ACC112 (cell line): Measurements from ENCODE around the gene MAP2K4.

ENCODE experiments used
- H2AFZ ChIP-seq: fragments of 200-600 bp; sonication (generic); one replicate; pipeline ENCODE4 v1.6.0; 2017; ENCODE audit warnings: antibody characterized with exemption, low read length; ENCODE audit not compliant: unreplicated experiment
- H3K27ac ChIP-seq: fragments of 200-600 bp; sonication (generic); 2 replicates; pipeline ENCODE4 v1.5.1; 2014; ENCODE audit warnings: low read depth, mild to moderate bottlenecking, antibody characterized with exemption, low read length, moderate library complexity
- H3K27me3 ChIP-seq: fragments of 200-600 bp; sonication (generic); 2 replicates; pipeline ENCODE4 v1.6.1; 2014; ENCODE audit warnings: mild to moderate bottlenecking, antibody characterized with exemption, low read length, moderate library complexity, mixed read lengths; ENCODE audit not compliant: insufficient read depth
- H3K36me3 ChIP-seq: fragments of 200-600 bp; sonication (generic); 2 replicates; pipeline ENCODE4 v1.6.1; 2016; ENCODE audit warnings: mild to moderate bottlenecking, antibody characterized with exemption, low read length, moderate library complexity, mixed read lengths; ENCODE audit not compliant: insufficient read depth
- H3K4me1 ChIP-seq: fragments of 200-600 bp; sonication (generic); one replicate; pipeline ENCODE4 v1.6.1; 2016; ENCODE audit warnings: low read length, mixed read lengths; ENCODE audit not compliant: insufficient read depth, unreplicated experiment, control insufficient read depth
- H3K4me3 ChIP-seq: fragments of 200-600 bp; sonication (generic); 2 replicates; pipeline ENCODE4 v1.5.1; 2014; ENCODE audit warnings: mild to moderate bottlenecking, low read depth, low read length
- H3K79me2 ChIP-seq: fragments of 200-600 bp; sonication (generic); one replicate; pipeline ENCODE4 v1.6.0; 2016; ENCODE audit warnings: low read length; ENCODE audit not compliant: control insufficient read depth, unreplicated experiment, insufficient read depth

MAP2K4 gene

GRCh38 chr17:12110906-12111305 lies 90.2 kb downstream of the MAP2K4 start:
- Histone ChIP-seq H3K4me1 (peaks cover 23% of the 10 kb centered on the region), H3K27ac (no peak overlapping the region), H3K27me3 (no peaks in the 10 kb centered on the region), H2AFZ (no peak overlapping the region), H3K36me3 (peaks cover 28% of the 10 kb centered on the region), H3K4me3 (no peak overlapping the region), H3K79me2 (no peaks in the 10 kb centered on the region)

- Histone ChIP-seq H3K4me3 (no peak overlapping the region), H3K79me2 (no peaks in the 10 kb centered on the region), H2AFZ (no peak overlapping the region), H3K27me3 (no peaks in the 10 kb centered on the region), H3K27ac (no peak overlapping the region), H3K36me3 (peaks cover 33% of the 10 kb centered on the region), H3K4me1 (peaks cover 4% of the 10 kb centered on the region)
Observed at GRCh38 chr17:12113156-12113555, 92.5 kb downstream of the MAP2K4 start.

- H3K79me2 ChIP-seq, result no peaks in the 10 kb centered on the region
- H3K4me3 ChIP-seq, result no peak overlapping the region
- peaks cover 33% of the 10 kb centered on the region for H3K36me3 ChIP-seq
- H3K27me3 ChIP-seq, result no peaks in the 10 kb centered on the region
- no peak overlapping the region for H2AFZ ChIP-seq
- H3K27ac ChIP-seq, result no peak overlapping the region
- H3K4me1 ChIP-seq, result no peaks in the 10 kb centered on the region
Observed at GRCh38 chr17:12114686-12115418, 94.2 kb downstream of the MAP2K4 start.

GRCh38 chr17:12116143-12116542 lies 95.5 kb downstream of the MAP2K4 start:
- Histone ChIP-seq H2AFZ (no peak overlapping the region), H3K36me3 (peaks cover 33% of the 10 kb centered on the region), H3K79me2 (no peaks in the 10 kb centered on the region), H3K4me3 (no peak overlapping the region), H3K27ac (no peak overlapping the region), H3K4me1 (no peaks in the 10 kb centered on the region), H3K27me3 (no peaks in the 10 kb centered on the region)

GRCh38 chr17:12118617-12119016 lies 97.9 kb downstream of the MAP2K4 start:
- peaks cover 21% of the 10 kb centered on the region for H3K36me3 ChIP-seq
- no peak overlapping the region for H2AFZ ChIP-seq
- peaks cover 3% of the 10 kb centered on the region for H3K4me1 ChIP-seq
- no peaks in the 10 kb centered on the region for H3K27me3 ChIP-seq
- H3K27ac ChIP-seq, result no peak overlapping the region
- no peak overlapping the region for H3K4me3 ChIP-seq
- H3K79me2 ChIP-seq, result no peaks in the 10 kb centered on the region

- no peak overlapping the region for H2AFZ ChIP-seq
- no peaks in the 10 kb centered on the region for H3K79me2 ChIP-seq
- no peak overlapping the region for H3K27ac ChIP-seq
- peaks cover 15% of the 10 kb centered on the region for H3K36me3 ChIP-seq
- H3K4me1 ChIP-seq, result peaks cover 3% of the 10 kb centered on the region
- H3K27me3 ChIP-seq, result no peaks in the 10 kb centered on the region
- no peak overlapping the region; the same call in 1 of the 2 replicates for H3K4me3 ChIP-seq
Observed at GRCh38 chr17:12122075-12122474, 101.4 kb downstream of the MAP2K4 start.

- Histone ChIP-seq H3K27me3 (no peaks in the 10 kb centered on the region), H3K27ac (no peak overlapping the region), H2AFZ (no peak overlapping the region), H3K79me2 (no peaks in the 10 kb centered on the region), H3K4me1 (no peaks in the 10 kb centered on the region), H3K4me3 (no peak overlapping the region), H3K36me3 (peaks cover 34% of the 10 kb centered on the region)
Observed at GRCh38 chr17:12127177-12127576, 106.5 kb downstream of the MAP2K4 start.

GRCh38 chr17:12127667-12128066 lies 107.0 kb downstream of the MAP2K4 start:
- peaks cover 35% of the 10 kb centered on the region for H3K36me3 ChIP-seq

GRCh38 chr17:12128946-12129345 lies 108.3 kb downstream of the MAP2K4 start:
- H3K4me1 ChIP-seq, result no peaks in the 10 kb centered on the region
- no peaks in the 10 kb centered on the region for H3K79me2 ChIP-seq
- H3K27me3 ChIP-seq, result no peaks in the 10 kb centered on the region
- no peak overlapping the region for H3K4me3 ChIP-seq
- no peak overlapping the region for H3K27ac ChIP-seq
- peaks cover 39% of the 10 kb centered on the region for H3K36me3 ChIP-seq
- no peak overlapping the region for H2AFZ ChIP-seq

More at GRCh38 chr17:12127667-12128066, 107.0 kb downstream of the MAP2K4 start:
- Histone ChIP-seq H3K27me3 (no peaks in the 10 kb centered on the region), H3K4me3 (no peak overlapping the region), H3K79me2 (no peaks in the 10 kb centered on the region), H3K27ac (no peak overlapping the region), H3K4me1 (no peaks in the 10 kb centered on the region), H2AFZ (no peak overlapping the region)

- Histone ChIP-seq H3K27ac (no peak overlapping the region), H3K4me3 (no peak overlapping the region), H2AFZ (no peak overlapping the region), H3K27me3 (no peaks in the 10 kb centered on the region), H3K79me2 (no peaks in the 10 kb centered on the region), H3K4me1 (no peaks in the 10 kb centered on the region), H3K36me3 (peaks cover 39% of the 10 kb centered on the region)
Observed at GRCh38 chr17:12133183-12133582, 112.5 kb downstream of the MAP2K4 start.

- no peak overlapping the region for H2AFZ ChIP-seq
- no peaks in the 10 kb centered on the region for H3K4me1 ChIP-seq
- no peak overlapping the region for H3K27ac ChIP-seq
- H3K79me2 ChIP-seq, result no peaks in the 10 kb centered on the region
- H3K4me3 ChIP-seq, result no peak overlapping the region
- no peaks in the 10 kb centered on the region for H3K27me3 ChIP-seq
- H3K36me3 ChIP-seq, result peaks cover 37% of the 10 kb centered on the region
Observed at GRCh38 chr17:12134101-12134500, 113.4 kb downstream of the MAP2K4 start.
